HCT116 (cell line): ENCODE measurements around the gene TMEM209. TPM values are rescaled to one million over a fixed set of nuclear protein-coding genes. Genes with fewer than 3 reads are reported as not detected.

Experiments used
- ATAC-seq: fragments of 200-7000 bp; cut with Tn5 transposase; 2 replicates; pipeline ENCODE4 v1.9.1; 2020; ENCODE audit warnings: mild to moderate bottlenecking, moderate library complexity
- BruUV-seq: library from RNA; stranded (reverse); fragments of 400-500 nt; replicated peaks from 2 replicates; lab custom pipeline; 2021; lab: Mats Ljungman, UMichigan
- CTCF ChIA-PET: fragments of 300-600 bp; sonication (Branson Sonifier 250); formaldehyde crosslinking; loops from one replicate; lab custom pipeline; 2021; ENCODE audit warnings: antibody characterized with exemption; lab: Charles Lee
- POLR2A ChIA-PET: fragments of 300-600, 350-600 bp; sonication (Branson Sonifier 250); formaldehyde crosslinking; loops from one replicate; lab custom pipeline; 2021; ENCODE audit warnings: antibody characterized with exemption; lab: Charles Lee
- RAD21 ChIA-PET, 2 experiments: fragments of 300-600 bp; sonication (Branson Sonifier 250); formaldehyde crosslinking; loops; one replicate each; lab custom pipeline; 2023; ENCODE audit warnings: low total read pairs in 2 of 2; ENCODE audit not compliant: uncharacterized antibody in 2 of 2, unreplicated experiment in 2 of 2, low non-redundant PET in 1 of 2; lab: Charles Lee
- DNase-seq: peaks from one replicate; pipeline ENCODE4 v3.0.0-alpha.2; 2010; ENCODE audit warnings: low read depth, low spot score
- H2AFZ ChIP-seq: fragments of 200-600 bp; shearing (Covaris generic), sonication (generic); 2 replicates; pipeline ENCODE4 v1.6.1; 2017; ENCODE audit warnings: low read depth, mixed run types, mixed read lengths, antibody characterized with exemption, low read length; ENCODE audit not compliant: poor library complexity, severe bottlenecking
- H3K27ac ChIP-seq: 2 replicates; pipeline ENCODE4 v1.5.1; 2012; ENCODE audit warnings: low read depth, low read length
- H3K27me3 ChIP-seq: fragments of 200-600 bp; sonication (generic); 2 replicates; pipeline ENCODE4 v1.6.1; 2016; ENCODE audit warnings: mixed run types, low read length, mixed read lengths; ENCODE audit not compliant: insufficient read depth
- H3K36me3 ChIP-seq, 2 experiments: fragments of 200-500 bp in 1 of 2; fragments of 200-600 bp in 1 of 2; sonication (Bioruptor generic) in 1 of 2; sonication (generic) in 1 of 2; 2 replicates each; pipeline versions ENCODE4 v1.5.1 to v1.6.1; 2014 to 2016; ENCODE audit warnings: low read length in 2 of 2, inconsistent platforms in 1 of 2, mixed read lengths in 1 of 2, mixed run types in 1 of 2; ENCODE audit not compliant: insufficient read depth in 2 of 2, control insufficient read depth in 1 of 2
- H3K4me1 ChIP-seq, 2 experiments: fragments of 200-600 bp in 1 of 2; sonication (generic) in 1 of 2; 2 replicates each; pipeline versions ENCODE4 v1.5.1 to v1.6.1; 2012 to 2017; ENCODE audit warnings: low read length in 2 of 2, inconsistent platforms in 1 of 2, mild to moderate bottlenecking in 1 of 2, mixed read lengths in 1 of 2, mixed run types in 1 of 2, moderate library complexity in 1 of 2; ENCODE audit not compliant: insufficient read depth in 2 of 2, control insufficient read depth in 1 of 2
- H3K4me2 ChIP-seq: fragments of 200-600 bp; sonication (generic); 2 replicates; pipeline ENCODE4 v1.6.1; 2017; ENCODE audit warnings: mixed run types, low read length, mixed read lengths
- H3K4me3 ChIP-seq, 2 experiments: fragments of 200-600 bp in 1 of 2; sonication (generic) in 1 of 2; replicated peaks in 1 of 2; 2 replicates each; pipeline ENCODE4 v1.5.1; 2011 to 2016; ENCODE audit warnings: low read length in 2 of 2, control low read depth in 1 of 2, low read depth in 1 of 2, mild to moderate bottlenecking in 1 of 2, mixed read lengths in 1 of 2, mixed run types in 1 of 2
- H3K79me2 ChIP-seq: fragments of 200-600 bp; sonication (generic); 2 replicates; pipeline ENCODE4 v1.6.1; 2017; ENCODE audit warnings: mild to moderate bottlenecking, mixed run types, low read length, moderate library complexity, mixed read lengths; ENCODE audit not compliant: insufficient read depth
- H3K9ac ChIP-seq: fragments of 200-600 bp; sonication (generic); 2 replicates; pipeline ENCODE4 v1.6.1; 2016; ENCODE audit warnings: low read length, mixed read lengths
- H3K9me2 ChIP-seq: fragments of 200-600 bp; sonication (generic), shearing (Covaris generic); 2 replicates; pipeline ENCODE4 v1.6.1; 2017; ENCODE audit warnings: mixed run types, mild to moderate bottlenecking, moderate library complexity; ENCODE audit not compliant: insufficient read depth
- H3K9me3 ChIP-seq, 2 experiments: fragments of 200-500 bp in 1 of 2; fragments of 200-600 bp in 1 of 2; sonication (Bioruptor generic) in 1 of 2; sonication (generic) in 1 of 2; 2 replicates each; pipeline ENCODE4 v1.6.1; 2014 to 2017; ENCODE audit warnings: low read length in 2 of 2, mixed read lengths in 2 of 2, inconsistent platforms in 1 of 2, low read depth in 1 of 2, mild to moderate bottlenecking in 1 of 2, mixed run types in 1 of 2, moderate library complexity in 1 of 2; ENCODE audit not compliant: control insufficient read depth in 1 of 2, insufficient read depth in 1 of 2
- H4K20me1 ChIP-seq: fragments of 200-600 bp; sonication (generic), shearing (Covaris generic); 2 replicates; pipeline ENCODE4 v1.6.1; 2017; ENCODE audit warnings: mixed run types, mild to moderate bottlenecking, moderate library complexity; ENCODE audit not compliant: insufficient read depth
- CBX3 ChIP-seq: IDR thresholded peaks from 2 replicates; pipeline ENCODE4 v1.6.1; 2012; ENCODE audit warnings: low read depth
- CTCF ChIP-seq, 3 experiments: fragments of 200-600 bp in 1 of 3; sonication (generic) in 1 of 3; IDR thresholded peaks in 2 of 3; conservative IDR thresholded peaks in 1 of 3; 2 replicates each; pipeline ENCODE4 v1.5.1; 2012 to 2017; ENCODE audit warnings: low read depth in 2 of 3, low read length in 2 of 3, antibody characterized with exemption in 1 of 3, borderline replicate concordance in 1 of 3, control low read depth in 1 of 3, mild to moderate bottlenecking in 1 of 3, mixed read lengths in 1 of 3, mixed run types in 1 of 3, moderate library complexity in 1 of 3; ENCODE audit not compliant: insufficient read depth in 1 of 3
- EGR1 ChIP-seq: IDR thresholded peaks from 2 replicates; pipeline ENCODE4 v1.6.1; 2012; ENCODE audit warnings: low read depth
- EZH2 ChIP-seq: fragments of 200-600 bp; sonication (generic); IDR thresholded peaks from 2 replicates; pipeline ENCODE4 v1.6.1; 2017; ENCODE audit warnings: antibody characterized with exemption, mixed run types
- EZH2phosphoT487 ChIP-seq: fragments of 200-600 bp; IDR thresholded peaks from 2 replicates; pipeline ENCODE4 v1.6.1; 2018; ENCODE audit warnings: antibody characterized with exemption, borderline replicate concordance
- POLR2AphosphoS5 ChIP-seq: IDR thresholded peaks from 2 replicates; pipeline ENCODE4 v1.6.1; 2011; ENCODE audit warnings: mild to moderate bottlenecking, low read depth, low read length, moderate library complexity
- REST ChIP-seq: IDR thresholded peaks from 2 replicates; pipeline ENCODE4 v1.6.1; 2012; ENCODE audit warnings: low read depth
- SRF ChIP-seq: IDR thresholded peaks from 2 replicates; pipeline ENCODE4 v1.6.1; 2012; ENCODE audit warnings: low read depth
- TCF7L2 ChIP-seq: IDR thresholded peaks from 2 replicates; pipeline ENCODE4 v1.7.0; 2011; ENCODE audit warnings: borderline replicate concordance, inconsistent platforms; ENCODE audit not compliant: insufficient read depth, insufficient read length; ENCODE audit errors: extremely low read depth
- ZBTB33 ChIP-seq: IDR thresholded peaks from 2 replicates; pipeline ENCODE4 v1.6.1; 2011; ENCODE audit warnings: mild to moderate bottlenecking, low read length, moderate library complexity; ENCODE audit not compliant: insufficient replicate concordance; ENCODE audit errors: extremely low read depth
- ZFX ChIP-seq: fragments of 450-650 bp; IDR thresholded peaks from 2 replicates; pipeline ENCODE4 v1.6.1; 2017
- intact Hi-C: fragments of 100-400 bp; cut with micrococcal nuclease; formaldehyde crosslinking; loops from 2 replicates; pipeline ENCODE4 v1.10.0; 2022
- total RNA-seq: library from RNA; stranded (reverse); gene quantifications from one replicate; pipeline ENCODE4 v1.2.1, GENCODE V29; 2021; ENCODE audit not compliant: unreplicated experiment
- TF ChIP-seq, protein P1 (sequence below): IDR thresholded peaks from 2 replicates; pipeline ENCODE4 v1.6.1; 2012

Gene TMEM209
- total RNA-seq, 1 experiment from 2014 or later = 35.8 TPM

- intact Hi-C loops = no loop called here
- DNase-seq = no peak
- Histone ChIP-seq H4K20me1 (no peaks in the 10 kb centered on the region; the same call in 1 of the 2 replicates), H3K4me3 (no peak overlapping the region), H3K36me3 (peaks cover 27 to 51% of the 10 kb centered on the region in 2 experiments; a peak in 3 of 4 replicates), H2AFZ (no peak overlapping the region), H3K9me3 (no peaks in the 10 kb centered on the region), H3K27me3 (no peaks in the 10 kb centered on the region), H3K4me2 (no peak overlapping the region), H3K27ac (no peak overlapping the region), H3K79me2 (peaks cover 29% of the 10 kb centered on the region), H3K9ac (no peak overlapping the region), H3K9me2 (no peaks in the 10 kb centered on the region), H3K4me1 (no peaks in the 10 kb centered on the region)
- ChIA-PET CTCF (no interaction called here), RAD21 (no interaction called here), POLR2A (no interaction called here)
- BruUV-seq = no TSS peak
- no peak for ATAC-seq
- no peak for TF ChIP-seq REST
- no peak for TF ChIP-seq ZFX
- TF ChIP-seq, protein P1, sequence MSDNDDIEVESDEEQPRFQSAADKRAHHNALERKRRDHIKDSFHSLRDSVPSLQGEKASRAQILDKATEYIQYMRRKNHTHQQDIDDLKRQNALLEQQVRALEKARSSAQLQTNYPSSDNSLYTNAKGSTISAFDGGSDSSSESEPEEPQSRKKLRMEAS = no peak
- TF ChIP-seq ZBTB33 = no peak
- no peak for TF ChIP-seq TCF7L2
- no peak for TF ChIP-seq CTCF (IDR thresholded peaks at IDR 0.05 in 2 of 3, conservative IDR thresholded peaks at IDR 0.05 in 1 of 3; ENCODE audit: borderline replicate concordance in 1 of 3, insufficient read depth in 1 of 3, low read depth in 2 of 3, low read length in 2 of 3)
- TF ChIP-seq EGR1 = no peak
- TF ChIP-seq POLR2AphosphoS5 = no peak
- TF ChIP-seq CBX3 = no peak
- no peak for TF ChIP-seq EZH2phosphoT487
- no peak for TF ChIP-seq EZH2
- TF ChIP-seq SRF = no peak
Measured at GRCh38 chr7:130196476-130196875, 8.7 kb downstream of the TMEM209 start.
